Right cardiac atrium (tissue), 5 donors: ENCODE data around the gene SRC. TPM values are rescaled to one million over a fixed set of nuclear protein-coding genes. Genes with fewer than 3 reads are reported as not detected.

Experiments used
- ATAC-seq, 2 donors: fragments of 200-7000 bp; cut with Tn5 transposase; one replicate each; pipeline versions ENCODE4 v1.8.0 to v1.9.1; 2020; ENCODE audit warnings: moderate library complexity in 2 of 2, mild to moderate bottlenecking in 1 of 2
- DNase-seq, 3 donors: peaks; one replicate each; pipeline ENCODE4 v3.0.0-alpha.2; 2020
- H3K27ac ChIP-seq: one replicate; pipeline ENCODE4 v1.5.1; 2013; ENCODE audit warnings: mild to moderate bottlenecking, low read length, control low read depth, moderate library complexity
- H3K27me3 ChIP-seq: one replicate; pipeline ENCODE4 v1.6.1; 2013; ENCODE audit not compliant: control insufficient read depth, insufficient read depth
- H3K4me1 ChIP-seq: one replicate; pipeline ENCODE4 v1.6.1; 2013; ENCODE audit warnings: low read length; ENCODE audit not compliant: control insufficient read depth, insufficient read depth
- H3K4me3 ChIP-seq: one replicate; pipeline ENCODE4 v1.5.1; 2013; ENCODE audit warnings: low read length, control low read depth
- H3K9me3 ChIP-seq: one replicate; pipeline ENCODE4 v1.6.1; 2013; ENCODE audit warnings: low read length; ENCODE audit not compliant: control insufficient read depth
- WGBS: extraction: QIAGEN DNeasy Blood & Tissue Kit; methylation state at CpG from one replicate; pipeline ENCODE4 v1.1.7; 2013; 5-methylcytosine and 5-hydroxymethylcytosine counted together
- intact Hi-C, 4 donors: fragments of 100-400 bp; cut with DNase I; formaldehyde crosslinking; loops; one replicate each; pipeline versions ENCODE4 v1.11.0 to v1.14.0; 2022 to 2023
- polyA plus RNA-seq: library from polyadenylated mRNA; stranded (reverse); fragments of 200-250 nt; gene quantifications from one replicate; pipeline ENCODE4 v1.2.3, GENCODE V29; 2013
- total RNA-seq, 4 donors: library from RNA; stranded (reverse); fragmentation: NEBNext Ultra II Directional; extraction: Animal tissue kit (Norgen Biotek cat#: 25700); gene quantifications; one replicate each; pipeline ENCODE4 v1.2.1, GENCODE V29; 2021
- donor health status: healthy with polysubstance abuse.
- donor health status: DM: no; HTN: yes; CAD: no.
- donor health status: DM: no; HTN: no; CAD: no.
- donor health status: DM: no; HTN: yes; CAD: no; lungs with severe emphysema.
- donor health status: DM: yes; HTN: yes; CAD: no.

SRC gene
- total and polyA plus RNA-seq, 5 donors, result 9.5 to 14.0 (median 13.1) TPM

- ATAC-seq, result no peak
- intact Hi-C loops, result loop anchor here (5.0 to 10.0 kb wide), 5 partner anchors 92 to 192 kb away; partner anchors contain the start of genes BLCAP (in 1 of the 4), MANBAL (in 1 of the 4) and NNAT (in 1 of the 4)
- peak in 1 of 3 donors; percentile 55 for DNase-seq
Observed at GRCh38 chr20:37386505-37387251, 40.7 kb downstream of the SRC start.

GRCh38 chr20:37387519-37388269 is 41.8 kb downstream of the SRC start:
- Histone ChIP-seq H3K4me3 (no peak overlapping the region), H3K27me3 (no peaks in the 10 kb centered on the region), H3K9me3 (no peaks in the 10 kb centered on the region), H3K27ac (no peak overlapping the region), H3K4me1 (no peaks in the 10 kb centered on the region)
- no peak for ATAC-seq
- no peak for DNase-seq
- 89% methylated on average over 13 of the region's 13 CpGs for WGBS
- intact Hi-C loops, result loop anchor here (5.0 to 10.0 kb wide), 5 partner anchors 93 to 193 kb away; partner anchors contain the start of genes BLCAP (in 1 of the 4), MANBAL (in 1 of the 4) and NNAT (in 1 of the 4)

More at GRCh38 chr20:37386505-37387251, 40.7 kb downstream of the SRC start:
- H3K9me3 ChIP-seq, result no peaks in the 10 kb centered on the region
- H3K27ac ChIP-seq, result no peak overlapping the region
- H3K27me3 ChIP-seq, result no peaks in the 10 kb centered on the region
- 84% methylated on average over 20 of the region's 20 CpGs for WGBS
- no peak overlapping the region for H3K4me3 ChIP-seq
- no peaks in the 10 kb centered on the region for H3K4me1 ChIP-seq

GRCh38 chr20:37388831-37389230 is 42.9 kb downstream of the SRC start:
- no peak overlapping the region for H3K27ac ChIP-seq
- no peaks in the 10 kb centered on the region for H3K27me3 ChIP-seq
- no peak overlapping the region for H3K4me3 ChIP-seq
- intact Hi-C loops, result loop anchor here (5.0 to 10.0 kb wide), 5 partner anchors 94 to 194 kb away; partner anchors contain the start of genes BLCAP (in 1 of the 4), MANBAL (in 1 of the 4) and NNAT (in 1 of the 4)
- H3K4me1 ChIP-seq, result no peaks in the 10 kb centered on the region
- DNase-seq, result no peak
- H3K9me3 ChIP-seq, result no peaks in the 10 kb centered on the region
- WGBS, result 85% methylated on average over 9 of the region's 9 CpGs
- ATAC-seq, result no peak

GRCh38 chr20:37389241-37389747 is 43.4 kb downstream of the SRC start:
- Histone ChIP-seq H3K9me3 (no peaks in the 10 kb centered on the region), H3K27ac (no peak overlapping the region), H3K4me3 (no peak overlapping the region), H3K4me1 (no peaks in the 10 kb centered on the region), H3K27me3 (no peaks in the 10 kb centered on the region)
- ATAC-seq (no peak), DNase-seq (no peak)
- WGBS, result 90% methylated on average over 12 of the region's 12 CpGs
- intact Hi-C loops, result loop anchor here (5.0 to 10.0 kb wide), 5 partner anchors 94 to 194 kb away; partner anchors contain the start of genes BLCAP (in 1 of the 4), MANBAL (in 1 of the 4) and NNAT (in 1 of the 4)

GRCh38 chr20:37389844-37390275 is 43.9 kb downstream of the SRC start:
- no peaks in the 10 kb centered on the region for H3K27me3 ChIP-seq
- no peak for DNase-seq
- no peak overlapping the region for H3K27ac ChIP-seq
- intact Hi-C loops, result loop anchor here (5.0 to 10.0 kb wide), 6 partner anchors 95 to 195 kb away; partner anchors contain the start of genes BLCAP (in 1 of the 4), MANBAL (in 1 of the 4) and NNAT (in 1 of the 4)
- ATAC-seq, result no peak
- no peak overlapping the region for H3K4me3 ChIP-seq
- 94% methylated on average over 6 of the region's 6 CpGs for WGBS
- H3K9me3 ChIP-seq, result no peaks in the 10 kb centered on the region
- no peaks in the 10 kb centered on the region for H3K4me1 ChIP-seq

- intact Hi-C loops, result loop anchor here in 2 of 4 donors (5.0 kb wide), 1 partner anchor 142 kb away; no protein-coding TSS in a partner anchor
- DNase-seq, result no peak
- WGBS, result 89% methylated on average over 9 of the region's 9 CpGs
Observed at GRCh38 chr20:37390503-37390890, 44.6 kb downstream of the SRC start.

GRCh38 chr20:37390891-37391525 is 45.1 kb downstream of the SRC start:
- DNase-seq, result peak in 1 of 3 donors; percentile 41
- WGBS, result 77% methylated on average over 12 of the region's 12 CpGs

More at GRCh38 chr20:37390503-37390890, 44.6 kb downstream of the SRC start:
- H3K9me3 ChIP-seq, result no peaks in the 10 kb centered on the region
- ATAC-seq, result no peak
- H3K4me1 ChIP-seq, result no peaks in the 10 kb centered on the region
- H3K27me3 ChIP-seq, result no peaks in the 10 kb centered on the region
- no peak overlapping the region for H3K4me3 ChIP-seq
- no peak overlapping the region for H3K27ac ChIP-seq

GRCh38 chr20:37392441-37393195 is 46.7 kb downstream of the SRC start:
- intact Hi-C loops, result loop anchor here in 2 of 4 donors (5.0 kb wide), 1 partner anchor 140 kb away; no protein-coding TSS in a partner anchor
- Histone ChIP-seq H3K9me3 (no peaks in the 10 kb centered on the region), H3K4me1 (no peaks in the 10 kb centered on the region), H3K27me3 (no peaks in the 10 kb centered on the region), H3K4me3 (no peak overlapping the region), H3K27ac (no peak overlapping the region)
- no peak for ATAC-seq
- WGBS, result 86% methylated on average over 16 of the region's 16 CpGs
- peak in 2 of 3 donors; percentile 51 to 62 for DNase-seq

More at GRCh38 chr20:37390891-37391525, 45.1 kb downstream of the SRC start:
- H3K27me3 ChIP-seq, result no peaks in the 10 kb centered on the region
- H3K4me1 ChIP-seq, result no peaks in the 10 kb centered on the region
- H3K27ac ChIP-seq, result no peak overlapping the region
- no peak overlapping the region for H3K4me3 ChIP-seq
- ATAC-seq, result no peak
- intact Hi-C loops, result loop anchor here in 2 of 4 donors (5.0 kb wide), 1 partner anchor 141 kb away; no protein-coding TSS in a partner anchor
- no peaks in the 10 kb centered on the region for H3K9me3 ChIP-seq

GRCh38 chr20:37393196-37393862 is 47.4 kb downstream of the SRC start:
- H3K4me3 ChIP-seq, result no peak overlapping the region
- no peaks in the 10 kb centered on the region for H3K9me3 ChIP-seq
- H3K27ac ChIP-seq, result no peak overlapping the region
- DNase-seq (peak; percentile 60 to 72 (median 69)), ATAC-seq (peak in 1 of 2 donors; percentile 23)
- 64% methylated on average over 11 of the region's 11 CpGs for WGBS
- no peaks in the 10 kb centered on the region for H3K27me3 ChIP-seq
- intact Hi-C loops, result loop anchor here in 2 of 4 donors (5.0 kb wide), 1 partner anchor 139 kb away; no protein-coding TSS in a partner anchor
- H3K4me1 ChIP-seq, result no peaks in the 10 kb centered on the region
